Stimulated activated CD8-positive, alpha-beta memory T cell treated with anti-CD3 and anti-CD28 coated beads, Interleukin-4, amount 100 ng/mL, for 48 hours (primary cell): ENCODE data around the gene MS4A7.
"Not testable (repeated sequence)": the region's sequence is repeated elsewhere in the genome, so short reads cannot be mapped to it uniquely, and the experiment has no call there.

ENCODE experiments used
- DNase-seq: peaks from one replicate; pipeline ENCODE4 v3.0.0-alpha.2; 2020

MS4A7 gene

GRCh38 chr11:60378354-60378753 lies at the start of gene MS4A7:
Gene MS4A7 (plus strand): TSS chr11:60378532. CDS start chr11:60383142, 4,610 bp downstream.
- DNase-seq = no peak

GRCh38 chr11:60332846-60333245 lies 45.5 kb upstream of the MS4A7 start:
- DNase-seq = no peak

- DNase-seq = peak; percentile 86
Observed at GRCh38 chr11:60334005-60334620, 44.2 kb upstream of the MS4A7 start.

- no peak for DNase-seq
Observed at GRCh38 chr11:60336767-60337391, 41.5 kb upstream of the MS4A7 start.

DNA sequence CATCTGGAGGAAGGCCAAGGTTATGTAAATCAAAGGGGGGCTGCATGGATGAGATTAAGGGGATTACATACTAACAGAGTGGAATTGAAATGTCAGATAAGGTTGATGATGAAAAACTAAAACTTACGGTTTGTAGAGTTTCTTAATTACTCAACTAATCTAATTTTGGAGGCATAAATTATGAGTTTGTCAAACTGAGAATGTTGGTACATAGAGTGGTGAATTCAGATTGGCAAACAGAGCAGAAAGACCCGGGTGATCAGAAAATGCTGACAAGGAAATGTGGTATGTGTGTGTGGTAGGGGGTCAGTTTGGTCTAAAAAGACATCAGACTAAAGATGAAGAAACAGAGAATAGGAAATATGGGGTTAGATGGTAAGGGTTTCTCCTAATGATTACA lies 40.3 kb upstream of the MS4A7 start:
- no peak for DNase-seq

DNA sequence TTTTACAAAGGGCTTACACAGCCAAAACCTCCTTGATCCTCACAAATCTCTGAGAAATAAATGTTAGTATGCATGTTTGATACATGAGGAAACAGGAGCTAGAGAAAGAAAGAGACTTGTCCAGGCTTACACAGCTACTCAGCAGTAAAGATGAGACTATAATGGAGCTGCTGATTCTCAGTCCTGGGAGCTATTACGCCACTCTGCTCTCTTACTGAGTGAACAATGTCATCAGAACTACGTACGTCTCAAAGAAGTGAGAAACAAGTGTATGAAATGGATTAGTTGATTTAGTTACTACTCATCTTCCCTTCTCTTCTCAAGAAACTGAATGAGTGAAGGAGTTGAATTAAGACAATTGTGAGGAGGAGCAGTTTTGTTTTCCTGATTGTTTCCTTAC lies 39.0 kb upstream of the MS4A7 start:
- no peak for DNase-seq

GRCh38 chr11:60343094-60343704 lies 35.1 kb upstream of the MS4A7 start:
- DNase-seq = no peak

- DNase-seq = no peak
Observed at GRCh38 chr11:60344146-60344545, 34.2 kb upstream of the MS4A7 start.

GRCh38 chr11:60345489-60345888 lies 32.8 kb upstream of the MS4A7 start:
- peak; percentile 50 for DNase-seq

- no peak for DNase-seq
Observed at GRCh38 chr11:60347084-60347797, 31.1 kb upstream of the MS4A7 start.

DNA sequence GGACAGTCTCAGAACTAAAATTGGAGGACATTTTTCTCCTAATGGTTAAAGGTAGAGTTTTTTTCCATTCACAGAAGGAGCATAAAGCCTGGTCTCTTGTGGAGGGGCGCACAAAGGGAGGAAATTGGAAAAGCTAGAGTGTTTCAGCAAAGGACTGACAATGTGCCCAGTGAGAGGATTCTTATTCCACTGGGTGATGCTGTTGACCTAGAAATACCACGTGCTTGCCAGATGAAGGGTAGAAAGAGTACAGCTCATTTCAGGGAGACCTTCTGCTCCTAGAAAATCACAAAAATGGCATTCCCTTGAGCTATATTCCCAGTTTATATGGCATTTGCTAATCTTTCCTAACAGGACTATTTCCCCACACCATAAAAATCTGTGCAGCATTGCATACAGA lies 30.2 kb upstream of the MS4A7 start:
- DNase-seq = no peak

GRCh38 chr11:60349990-60350389 lies 28.3 kb upstream of the MS4A7 start:
- no peak for DNase-seq

- no peak for DNase-seq
Observed at GRCh38 chr11:60357771-60358170, 20.6 kb upstream of the MS4A7 start.

GRCh38 chr11:60360621-60361020 lies 17.7 kb upstream of the MS4A7 start:
- no peak for DNase-seq

GRCh38 chr11:60362241-60362640 lies 16.1 kb upstream of the MS4A7 start:
- DNase-seq = no peak

GRCh38 chr11:60363542-60364470 lies 14.5 kb upstream of the MS4A7 start:
- DNase-seq = peak; percentile 73

GRCh38 chr11:60366262-60366904 lies 11.9 kb upstream of the MS4A7 start:
- DNase-seq = not testable (repeated sequence)

DNA sequence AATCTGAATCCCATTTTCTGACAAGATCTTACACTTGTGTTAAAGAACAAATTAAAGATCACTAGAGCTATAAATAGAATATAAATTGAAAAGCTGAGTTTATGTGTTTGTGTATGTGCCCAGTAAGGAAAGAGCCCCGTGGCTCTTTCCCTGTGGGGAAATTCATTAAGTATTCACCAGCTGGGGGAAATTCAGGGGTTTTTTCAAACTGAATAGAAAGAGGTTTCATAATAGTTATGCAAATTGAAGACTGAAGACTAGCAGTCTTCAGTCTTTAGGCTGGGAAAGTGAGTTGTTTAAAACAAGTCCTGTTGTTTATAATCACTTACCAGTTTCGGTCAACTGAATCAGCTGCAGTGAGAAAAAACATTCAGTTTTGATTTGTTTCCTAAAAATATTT lies 11.3 kb upstream of the MS4A7 start:
- no peak for DNase-seq

- DNase-seq = no peak
Observed at GRCh38 chr11:60367896-60368295, 10.4 kb upstream of the MS4A7 start.

- DNase-seq = no peak
Observed at GRCh38 chr11:60370252-60370810, 8.0 kb upstream of the MS4A7 start.

GRCh38 chr11:60370811-60371298 lies 7.5 kb upstream of the MS4A7 start:
- DNase-seq = no peak

DNA sequence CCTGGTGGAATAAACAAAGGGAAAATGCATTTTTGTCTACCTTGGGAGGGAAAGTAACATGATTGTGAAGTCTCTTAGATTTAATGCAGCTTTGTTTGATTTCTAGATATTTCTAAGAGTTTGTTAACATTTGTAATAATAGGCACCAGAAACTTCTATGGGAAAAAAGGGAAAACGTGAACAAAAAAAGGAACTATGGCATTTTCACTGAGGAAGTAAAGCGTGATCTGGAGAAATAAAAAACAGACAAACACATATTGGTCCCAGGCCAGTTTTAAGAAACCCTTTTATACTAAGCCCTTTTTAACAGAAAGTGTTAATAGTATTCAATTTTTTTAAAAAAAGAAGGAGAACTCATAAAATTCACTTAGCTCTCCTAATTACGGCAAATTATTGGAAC lies 6.9 kb upstream of the MS4A7 start:
- DNase-seq = no peak
